DMS53 (cell line): ENCODE results near the gene MIPOL1.
A peak's percentile ranks its signal among the peaks of the same experiment; 100 is the strongest.
"Not testable (repeated sequence)": the region's sequence is repeated elsewhere in the genome, so short reads cannot be mapped to it uniquely, and the experiment has no call there.

Source experiments
- DNase-seq: peaks from one replicate; lab custom pipeline; 2025; lab: John Stamatoyannopoulos, UW

MIPOL1 gene

GRCh38 chr14:37187294-37187693 is 10.4 kb upstream of the MIPOL1 start:
- DNase-seq: no peak

- not testable (repeated sequence) for DNase-seq
Observed at GRCh38 chr14:37187840-37188577, 9.7 kb upstream of the MIPOL1 start.

DNA sequence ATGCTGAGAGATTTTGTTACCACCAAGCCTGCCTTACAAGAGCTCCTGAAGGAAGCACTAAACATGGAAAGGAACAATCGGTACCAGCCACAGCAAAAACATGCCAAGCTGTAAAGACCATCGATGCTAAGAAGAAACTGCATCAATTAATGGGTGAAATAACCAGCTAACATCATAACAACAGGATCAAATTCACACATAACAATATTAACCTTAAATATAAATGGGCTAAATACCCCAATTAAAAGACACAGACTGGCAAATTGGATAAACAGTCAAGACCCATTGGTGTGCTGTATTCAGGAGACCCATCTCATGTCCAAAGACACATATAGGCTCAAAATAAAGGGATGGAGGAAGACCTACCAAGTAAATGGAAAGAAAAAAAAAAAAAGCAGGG is 8.0 kb upstream of the MIPOL1 start:
- not testable (repeated sequence) for DNase-seq

- peak; percentile 12 for DNase-seq
Observed at GRCh38 chr14:37194698-37195097, 3.0 kb upstream of the MIPOL1 start.

DNA sequence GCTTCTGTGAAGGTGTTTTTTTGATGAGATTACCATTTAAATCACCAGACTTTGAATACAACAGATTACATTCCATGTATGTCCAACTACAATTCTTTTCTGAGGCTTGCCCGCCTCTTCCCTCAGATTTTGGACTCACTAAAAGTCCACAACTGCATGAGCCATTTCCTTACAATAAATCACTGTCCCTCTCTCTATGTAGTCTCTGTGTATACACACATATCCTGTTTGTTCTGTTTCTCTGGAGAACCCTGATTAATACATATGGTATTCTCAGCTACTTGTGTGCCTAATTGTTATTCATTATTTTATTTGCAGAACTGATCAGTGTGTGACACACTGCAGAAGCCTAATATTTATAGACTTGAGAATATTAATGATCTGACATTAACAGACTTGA is 2.4 kb upstream of the MIPOL1 start:
- no peak for DNase-seq

DNA sequence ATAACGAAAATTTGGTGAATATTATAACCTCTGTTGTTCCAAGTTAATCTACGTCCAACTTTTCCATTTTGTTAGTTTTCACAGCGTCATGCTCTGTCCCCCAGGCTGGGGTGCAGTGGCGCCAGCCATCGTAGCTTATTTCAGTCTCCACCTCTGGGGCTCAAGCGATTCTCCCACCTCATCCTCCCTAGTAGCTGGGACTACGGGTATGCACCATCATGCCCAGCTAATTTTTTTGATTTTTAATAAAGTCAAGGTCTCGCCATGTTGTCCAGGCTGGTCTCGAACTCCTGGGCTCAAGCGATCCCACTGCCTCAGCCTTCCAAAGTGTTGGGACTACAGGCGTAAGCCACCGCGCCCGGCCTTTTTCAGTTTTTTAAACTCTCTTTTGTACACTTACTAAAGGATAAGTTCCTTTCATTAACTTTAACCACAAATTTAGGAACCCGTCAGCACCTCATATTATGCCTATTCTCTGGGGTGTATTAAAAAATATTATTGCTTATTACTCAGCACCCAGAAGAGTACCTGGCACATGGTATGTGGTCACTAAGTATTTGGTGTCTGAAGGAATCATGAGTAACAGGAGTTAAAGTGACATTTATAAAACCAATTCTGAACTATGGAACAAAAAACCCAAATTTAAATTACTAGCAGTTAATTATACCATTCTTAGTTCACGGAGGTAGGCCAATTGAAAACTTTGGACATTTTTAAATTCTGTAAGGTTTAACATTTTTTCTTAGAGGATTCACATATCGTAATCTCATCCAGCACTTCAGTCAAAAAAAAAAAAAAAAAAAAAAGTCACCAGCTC is 925 bp upstream of the MIPOL1 start:
- no peak for DNase-seq

DNA sequence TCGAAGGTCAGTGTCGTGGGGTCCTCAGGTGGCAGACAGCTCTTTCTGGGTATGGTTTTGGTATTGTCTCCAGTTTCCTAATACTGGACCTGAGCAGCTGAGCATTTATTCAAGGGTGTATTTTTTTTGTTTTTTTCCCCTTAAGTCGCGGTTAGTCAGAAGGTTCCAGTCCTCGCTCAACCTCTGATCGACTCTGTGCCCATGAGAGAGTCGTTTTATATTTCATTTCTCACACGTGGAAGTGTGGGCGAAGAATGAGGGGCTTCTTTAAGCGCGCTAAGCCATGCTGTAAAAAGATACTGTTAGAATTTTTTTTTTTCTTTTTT is 499 bp downstream of the MIPOL1 start:
- DNase-seq: no peak

- DNase-seq: no peak
Observed at GRCh38 chr14:37198907-37199306, 1.2 kb downstream of the MIPOL1 start.

- DNase-seq: no peak
Observed at GRCh38 chr14:37201724-37202123, 4.0 kb downstream of the MIPOL1 start.

- DNase-seq: peak; percentile 2
Observed at GRCh38 chr14:37202265-37202664, 4.5 kb downstream of the MIPOL1 start.

- no peak for DNase-seq
Observed at GRCh38 chr14:37202812-37203211, 5.1 kb downstream of the MIPOL1 start.

DNA sequence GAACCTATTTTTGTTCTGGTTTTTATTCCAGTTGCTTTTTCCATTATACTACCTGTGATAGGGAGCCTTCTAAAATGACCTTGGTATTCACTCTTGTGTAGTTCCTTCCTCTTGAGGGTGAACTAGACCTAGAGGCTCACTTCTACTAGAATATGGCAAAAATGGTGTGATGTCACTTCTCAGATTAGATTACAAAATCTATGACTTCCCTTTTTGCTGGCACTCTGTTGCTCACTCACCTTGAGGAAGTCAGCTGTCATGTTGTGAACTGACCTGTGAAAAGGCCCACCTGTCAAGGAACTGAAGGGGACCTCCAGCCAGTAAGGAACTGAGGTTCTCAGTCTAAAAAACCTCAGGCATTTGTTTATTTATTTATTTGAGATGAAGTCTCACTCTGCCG is 5.7 kb downstream of the MIPOL1 start:
- no peak for DNase-seq

GRCh38 chr14:37205623-37206605 is 8.2 kb downstream of the MIPOL1 start:
- DNase-seq: peak; percentile 10

GRCh38 chr14:37209617-37210016 is 11.9 kb downstream of the MIPOL1 start:
- not testable (repeated sequence) for DNase-seq

DNA sequence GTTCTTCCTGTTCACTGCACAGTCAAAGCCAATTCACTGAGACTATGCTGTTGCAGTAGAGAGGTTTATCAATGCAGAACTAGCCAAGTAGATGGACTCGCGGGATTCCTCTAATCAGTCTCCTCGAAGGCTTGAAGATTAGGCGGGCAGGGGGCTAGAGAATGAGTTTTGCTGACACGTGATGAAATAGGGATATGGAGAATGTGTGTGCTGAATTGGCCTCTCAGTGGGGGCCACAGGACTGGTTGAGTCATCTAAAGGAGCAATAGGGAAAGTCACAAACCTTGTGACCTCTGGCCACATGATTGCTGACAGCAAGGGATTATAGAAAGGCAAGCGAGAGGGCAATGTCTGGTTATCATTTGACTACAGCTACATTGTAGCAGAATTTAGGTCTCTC is 12.7 kb downstream of the MIPOL1 start:
- no peak for DNase-seq

DNA sequence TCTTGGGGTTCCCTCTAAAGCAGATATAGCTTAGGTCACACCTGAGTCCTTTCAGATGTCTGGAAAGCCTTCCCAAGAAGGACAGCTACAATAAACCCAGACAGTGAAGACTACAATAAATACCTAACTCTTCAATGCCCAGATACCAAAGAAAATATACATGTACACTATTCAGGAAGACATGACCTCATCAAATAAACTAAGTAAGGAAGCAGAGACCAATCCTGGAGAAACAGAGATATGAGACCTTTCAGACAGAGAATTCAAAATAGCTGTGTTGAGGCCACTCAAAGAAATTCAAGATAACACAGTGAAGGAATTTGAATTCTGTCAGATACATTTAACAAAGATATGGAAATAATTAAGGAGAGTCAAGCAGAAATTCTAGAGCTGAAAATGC is 15.3 kb downstream of the MIPOL1 start:
- no peak for DNase-seq

DNA sequence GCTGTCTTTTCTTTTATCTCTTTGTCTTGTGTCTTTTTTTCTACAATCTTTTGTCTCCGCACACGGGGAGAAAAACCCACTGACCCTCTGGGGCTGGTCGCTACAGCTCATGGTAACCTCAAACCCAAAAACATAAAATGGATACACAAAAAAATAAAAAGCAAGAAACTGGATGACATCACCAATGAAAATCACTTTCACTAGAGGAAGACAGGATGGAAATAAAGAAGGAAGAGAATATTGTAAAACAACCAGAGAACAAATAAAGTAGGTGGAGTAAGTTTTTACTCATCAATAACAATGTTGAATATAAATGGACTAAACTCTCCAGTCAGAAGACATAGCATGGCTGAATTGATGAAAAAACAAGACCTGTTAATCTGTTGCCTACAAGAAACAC is 17.6 kb downstream of the MIPOL1 start:
- no peak for DNase-seq

GRCh38 chr14:37221073-37221472 is 23.3 kb downstream of the MIPOL1 start:
- DNase-seq: no peak

DNA sequence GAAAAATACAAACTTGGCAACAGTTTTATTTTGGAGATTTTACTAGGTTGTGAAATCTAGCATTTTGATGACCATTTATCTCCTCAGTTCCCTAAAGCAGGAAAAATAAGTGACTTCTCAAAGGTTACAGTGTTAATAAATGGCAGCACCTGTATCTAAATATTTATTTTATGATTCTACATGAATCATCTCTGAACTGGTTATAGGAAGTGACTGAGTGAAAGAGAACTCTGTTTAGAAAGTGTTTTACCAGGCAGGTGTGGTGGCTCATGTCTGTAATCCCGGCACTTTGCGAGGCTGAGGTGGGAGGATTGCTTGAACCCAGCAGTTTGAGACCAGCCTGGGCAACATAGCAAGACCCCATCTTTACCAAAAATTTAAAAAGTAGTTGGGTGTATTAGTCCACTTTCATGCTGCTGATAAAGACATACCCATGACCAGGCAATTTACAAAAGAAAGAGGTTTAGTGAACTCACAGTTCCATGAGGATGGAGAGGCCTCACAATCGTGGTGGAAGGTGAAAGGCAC is 26.3 kb downstream of the MIPOL1 start:
- DNase-seq: peak; percentile 53

- not testable (repeated sequence) for DNase-seq
Observed at GRCh38 chr14:37225668-37226067, 27.9 kb downstream of the MIPOL1 start.

DNA sequence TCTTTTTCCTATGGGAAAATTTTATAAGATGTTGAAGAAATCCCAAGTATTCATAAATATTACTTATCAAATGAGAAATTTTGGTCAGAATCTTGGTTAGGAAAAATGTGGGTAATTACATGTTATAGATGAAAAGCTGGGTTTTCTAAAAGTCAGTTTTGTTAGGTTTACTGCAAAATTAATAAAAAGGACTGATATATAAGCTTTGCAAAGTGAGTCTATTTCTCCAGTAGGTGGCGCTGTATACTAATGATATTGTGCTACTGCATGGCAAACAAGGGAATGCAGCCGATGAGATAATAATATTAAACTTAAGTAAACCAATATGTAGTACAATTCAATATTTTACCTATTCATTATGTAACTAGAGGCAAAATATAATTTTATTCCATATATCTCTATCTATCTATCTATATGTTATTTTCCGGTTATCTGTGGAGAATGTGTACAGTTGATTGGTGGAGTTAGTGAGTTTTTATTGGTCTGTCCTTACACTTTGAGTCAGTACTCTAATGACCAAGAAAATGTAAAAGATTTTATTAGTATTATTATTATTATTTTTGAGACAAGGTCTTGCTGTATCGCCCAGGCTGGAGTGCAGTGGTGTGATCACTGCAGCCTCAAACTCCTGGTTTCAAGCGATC is 32.9 kb downstream of the MIPOL1 start:
- peak; percentile 83 for DNase-seq
